ENCODE data around the gene MIPOL1.

MIPOL1 gene

GRCh38 chr14:37589715-37590427 is 392.1 kb downstream of the MIPOL1 start:
- DNase-seq = no peak

GRCh38 chr14:37590428-37591139 is 392.8 kb downstream of the MIPOL1 start:
- DNase-seq = no peak

- DNase-seq = no peak
Measured at GRCh38 chr14:37591311-37591940, 393.7 kb downstream of the MIPOL1 start.

GRCh38 chr14:37591941-37592481 is 394.3 kb downstream of the MIPOL1 start:
- DNase-seq = no peak

- DNase-seq = no peak
Measured at GRCh38 chr14:37592482-37593408, 395.0 kb downstream of the MIPOL1 start.

- no peak for DNase-seq
Measured at GRCh38 chr14:37593511-37594237, 395.9 kb downstream of the MIPOL1 start.

GRCh38 chr14:37594238-37594970 is 396.7 kb downstream of the MIPOL1 start:
- DNase-seq = peak; percentile 89

- no peak for DNase-seq
Measured at GRCh38 chr14:37594971-37595808, 397.5 kb downstream of the MIPOL1 start, which contains the start of the genes FOXA1 and TTC6. TSS of gene FOXA1 (minus strand) at chr14:37595249. CDS start at chr14:37594972, 277 bp downstream. TSS of gene TTC6 (plus strand) at chr14:37595629. CDS start at chr14:37622065, 26,436 bp downstream.

- DNase-seq = peak; percentile 34
Measured at GRCh38 chr14:37595809-37596621, 398.3 kb downstream of the MIPOL1 start.

GRCh38 chr14:37596790-37597472 is 399.2 kb downstream of the MIPOL1 start:
- DNase-seq = no peak

GRCh38 chr14:37597538-37597913 is 399.8 kb downstream of the MIPOL1 start:
- DNase-seq = no peak

- DNase-seq = no peak
Measured at GRCh38 chr14:37597914-37598746, 400.4 kb downstream of the MIPOL1 start.

- DNase-seq = no peak
Measured at GRCh38 chr14:37598747-37599506, 401.2 kb downstream of the MIPOL1 start.

- no peak for DNase-seq
Measured at GRCh38 chr14:37599507-37600368, 402.0 kb downstream of the MIPOL1 start.

GRCh38 chr14:37600880-37601741 is 403.4 kb downstream of the MIPOL1 start:
- DNase-seq = no peak

Measured in hematopoietic multipotent progenitor cell treated with erythropoietin and hydrocortisone succinate and interleukin-3 and kit ligand, for 8 days (in vitro differentiated cells).